ENCODE data around the gene PTPRCAP. TPM values are rescaled to one million over a fixed set of nuclear protein-coding genes. Genes with fewer than 3 reads are reported as not detected.

Gene PTPRCAP
- total and polyA plus RNA-seq, 9 of the 15 experiments (the other 6 are each of a cell fraction or from before 2014, with no cell fraction given): 0.22 to 2.0 (median 1.1) TPM; not detected in 4

- in situ Hi-C loops (cut with MboI): no loop called here
- no peak for ATAC-seq
- TF ChIP-seq ZNF280B (CRISPR knock-in tag; IDR thresholded peaks at IDR 0.05): no peak
- TF ChIP-seq NFIC (IDR thresholded peaks at IDR 0.05): peak; percentile 81
- intact Hi-C loops (cut with micrococcal nuclease): loop anchor here (5.0 kb wide), 1 partner anchor 78 kb away; the partner anchor contains the start of genes CDK2AP2 and PITPNM1
- FAIRE-seq: no peak
- Histone ChIP-seq H2AFZ (ENCODE audit: low read depth, low read length) (no peak overlapping the region), H3K4me2 (ENCODE audit: insufficient read depth, low read length) (peak overlapping the region; percentile 93), H4K20me1 (replicated peaks; ENCODE audit: control insufficient read depth, insufficient read depth, low read length) (no peaks in the 10 kb centered on the region), H3K9me3 (replicated peaks; ENCODE audit: control insufficient read depth, insufficient read depth, low read depth, low read length) (no peaks in the 10 kb centered on the region), H3K36me3 (ENCODE audit: control insufficient read depth, insufficient read depth, low read length) (peaks cover 55% of the 10 kb centered on the region; the same call in 2 of the 3 replicates), H3K4me1 (replicated peaks in 1 of 2; ENCODE audit: control insufficient read depth in 2 of 2, insufficient read depth in 2 of 2, low read length in 2 of 2) (peaks cover 9 to 43% of the 10 kb centered on the region in 2 experiments; a peak in 4 of 5 replicates), H3K4me3 (peak overlapping the region; percentile 83; the same call in 1 of the 2 replicates), H3K9me1 (ENCODE audit: control insufficient read depth, insufficient read depth, low read length) (peaks cover 4% of the 10 kb centered on the region), H3K27me3 (ENCODE audit: control insufficient read depth in 2 of 2, insufficient read depth in 2 of 2, low read length in 2 of 2) (no peaks in the 10 kb centered on the region), H3K79me2 (ENCODE audit: control insufficient read depth, insufficient read depth, low read length) (peaks cover 25% of the 10 kb centered on the region), H3K27ac (ENCODE audit: extremely low read depth, low read depth, low read length) (no peak overlapping the region), H3K9ac (ENCODE audit: insufficient read depth in 1 of 2, low read depth in 2 of 2, low read length in 2 of 2) (peak overlapping the region; percentile 91 to 97; a peak in 2 of 4 replicates)
- WGBS (ENCODE audit: insufficient coverage, low coverage, missing lambda C conversion rate): 68% methylated on average over 11 of the region's 11 CpGs
- POLR2A ChIA-PET: interaction anchor here (3.6 kb wide), 1 partner anchor 8 kb away, joined by 21 read pairs; the partner anchor contains the start of gene PTPRCAP
- BruUV-seq (replicated peaks): no TSS peak
- CTCF ChIA-PET (ENCODE audit: low intra/inter-chr PET ratio): interaction anchor here (1.6 kb wide), 1 partner anchor 29 kb away, joined by 3 read pairs; no protein-coding TSS in a partner anchor
- DNase-seq (ENCODE audit: extremely low read depth in 1 of 4, low spot score in 3 of 4): no peak
Observed at GRCh38 chr11:67429722-67430121, 7.8 kb downstream of the PTPRCAP start.
